GM06990 (cell line): ENCODE measurements around the gene WDFY3.

Source experiments
- DNase-seq: peaks from one replicate; pipeline ENCODE4 v3.0.0-alpha.2; 2011; ENCODE audit not compliant: insufficient read length; ENCODE audit errors: extremely low read depth
- H3K27me3 ChIP-seq: replicated peaks from 2 replicates; pipeline ENCODE4 v1.6.0; 2011; ENCODE audit warnings: low read length; ENCODE audit not compliant: control insufficient read depth, insufficient read depth
- H3K36me3 ChIP-seq: 2 replicates; pipeline ENCODE4 v1.5.1; 2011; ENCODE audit warnings: low read length; ENCODE audit not compliant: control insufficient read depth, insufficient read depth
- H3K4me3 ChIP-seq: replicated peaks from 2 replicates; pipeline ENCODE4 v1.5.1; 2011; ENCODE audit warnings: low read depth, mild to moderate bottlenecking, control low read depth, low read length
- CTCF ChIP-seq: IDR thresholded peaks from 2 replicates; pipeline ENCODE4 v1.5.1; 2011; ENCODE audit warnings: low read length, control low read depth, mild to moderate bottlenecking, inconsistent platforms; ENCODE audit not compliant: insufficient read depth, poor library complexity, severe bottlenecking

WDFY3 gene

DNA sequence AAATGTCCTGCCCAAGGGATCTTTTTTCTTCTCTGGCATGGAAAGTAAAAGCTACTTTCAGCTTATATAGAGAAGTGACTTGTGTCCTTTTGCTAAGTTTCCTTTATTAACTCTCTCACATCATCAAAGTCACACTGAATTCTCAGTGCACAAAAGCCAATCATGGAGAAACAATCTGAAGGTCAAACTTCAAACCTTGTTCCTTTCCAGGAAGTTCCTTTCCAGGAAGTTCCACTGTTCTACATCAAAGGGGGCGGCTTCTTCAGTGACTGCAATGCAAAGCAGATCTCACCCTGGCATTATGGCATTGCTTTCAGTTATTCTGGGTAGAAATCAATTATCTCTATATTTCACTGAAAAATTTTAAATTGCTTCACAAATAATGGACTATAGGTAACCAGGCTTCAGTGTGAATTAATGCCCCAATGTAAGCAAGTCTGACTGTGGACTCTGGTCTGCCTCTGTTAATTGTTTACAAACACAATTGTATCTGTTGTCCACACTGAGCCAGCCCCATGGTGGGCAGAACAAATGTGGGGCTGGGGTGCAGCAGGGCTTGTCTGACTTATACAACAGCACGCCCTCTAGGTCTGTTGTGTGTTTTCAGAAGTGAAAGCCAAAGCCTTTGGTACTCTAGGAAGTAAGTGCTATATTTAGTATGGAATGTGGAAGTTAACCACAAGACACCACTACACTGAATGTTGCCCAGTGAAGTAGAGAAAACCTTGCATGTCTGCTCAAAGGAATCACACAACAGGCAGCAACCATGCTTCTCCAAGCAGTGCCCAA, 284.8 kb downstream of the WDFY3 start:
- no peaks in the 10 kb centered on the region; the same call in 1 of the 2 replicates for H3K27me3 ChIP-seq
- H3K4me3 ChIP-seq, result no peak overlapping the region
- TF ChIP-seq CTCF, result no peak
- no peak for DNase-seq
- H3K36me3 ChIP-seq, result no peaks in the 10 kb centered on the region

GRCh38 chr4:84680956-84681355, 285.5 kb downstream of the WDFY3 start:
- TF ChIP-seq CTCF, result no peak

GRCh38 chr4:84678976-84679744, 287.3 kb downstream of the WDFY3 start:
- no peak for DNase-seq
- Histone ChIP-seq H3K36me3 (no peaks in the 10 kb centered on the region), H3K4me3 (no peak overlapping the region), H3K27me3 (no peaks in the 10 kb centered on the region; the same call in 1 of the 2 replicates)
- no peak for TF ChIP-seq CTCF

More at GRCh38 chr4:84680956-84681355, 285.5 kb downstream of the WDFY3 start:
- Histone ChIP-seq H3K36me3 (no peaks in the 10 kb centered on the region), H3K4me3 (no peak overlapping the region), H3K27me3 (no peaks in the 10 kb centered on the region; the same call in 1 of the 2 replicates)
- DNase-seq, result no peak

- Histone ChIP-seq H3K4me3 (no peak overlapping the region), H3K27me3 (no peaks in the 10 kb centered on the region; the same call in 1 of the 2 replicates), H3K36me3 (no peaks in the 10 kb centered on the region)
- no peak for DNase-seq
- no peak for TF ChIP-seq CTCF
These were observed 288.5 kb downstream of the WDFY3 start for GRCh38 chr4:84677995-84678394.

DNA sequence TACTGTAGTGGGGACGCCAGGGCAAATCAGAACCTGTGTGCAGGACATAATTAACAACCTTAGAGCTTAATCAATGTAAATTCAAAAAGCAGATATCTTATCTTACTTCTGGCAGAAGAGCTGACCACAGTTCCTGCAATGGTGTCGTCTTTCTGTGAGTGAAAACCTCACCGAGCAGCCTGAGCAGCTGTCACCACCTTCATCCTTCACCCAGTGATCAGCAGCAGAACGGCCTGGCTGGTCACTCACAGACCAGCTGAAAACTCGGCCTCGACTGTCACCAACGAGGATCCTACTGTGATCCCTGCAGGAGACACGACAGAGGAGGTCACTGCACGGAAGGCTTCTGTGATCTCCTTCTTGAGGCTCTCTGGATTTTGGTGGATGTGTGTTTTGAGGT, 289.4 kb downstream of the WDFY3 start:
- no peak for DNase-seq
- Histone ChIP-seq H3K36me3 (no peaks in the 10 kb centered on the region), H3K4me3 (no peak overlapping the region), H3K27me3 (no peaks in the 10 kb centered on the region; the same call in 1 of the 2 replicates)
- no peak for TF ChIP-seq CTCF
